ENCODE results near the gene CCDC60. TPM values are rescaled to one million over a fixed set of nuclear protein-coding genes. Genes with fewer than 3 reads are reported as not detected.

Gene CCDC60
- total RNA-seq, 1 experiment from 2014 or later: not detected

DNA sequence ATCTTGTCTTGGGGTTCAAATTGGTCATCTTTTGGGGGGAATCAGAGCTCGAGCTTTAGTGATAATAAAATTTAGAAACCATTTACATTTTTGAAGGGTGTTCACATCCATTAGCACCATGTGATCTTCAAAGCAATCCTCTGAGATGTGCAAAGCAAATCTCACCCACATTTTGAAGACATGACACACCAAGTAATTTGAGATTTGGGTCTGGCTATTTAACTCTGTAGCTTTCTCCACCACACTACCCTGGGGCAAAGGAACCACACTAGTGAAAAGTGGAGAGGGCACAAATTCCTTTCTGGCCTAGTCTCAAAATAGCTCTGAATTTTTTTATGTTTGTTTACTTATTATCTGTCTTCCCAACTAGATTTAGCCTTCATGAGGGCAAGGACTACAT is 212.5 kb downstream of the CCDC60 start:
- TF ChIP-seq EZH2phosphoT487 (IDR thresholded peaks at IDR 0.05; ENCODE audit: borderline replicate concordance) (no peak), POLR2A (IDR thresholded peaks at IDR 0.05; ENCODE audit: borderline replicate concordance, extremely low read depth, insufficient read depth, insufficient read length) (no peak), SRF (IDR thresholded peaks at IDR 0.05; ENCODE audit: low read depth) (no peak), POLR2AphosphoS5 (IDR thresholded peaks at IDR 0.05; ENCODE audit: low read depth, low read length) (no peak), JUND (IDR thresholded peaks at IDR 0.05) (no peak), EZH2 (IDR thresholded peaks at IDR 0.05) (no peak), CBX3 (IDR thresholded peaks at IDR 0.05; ENCODE audit: low read depth) (no peak), SIN3A (IDR thresholded peaks at IDR 0.05; ENCODE audit: low read depth) (no peak), TCF7L2 (IDR thresholded peaks at IDR 0.05; ENCODE audit: borderline replicate concordance, extremely low read depth, insufficient read depth, insufficient read length) (no peak), ELF1 (IDR thresholded peaks at IDR 0.05; ENCODE audit: borderline replicate concordance, low read depth) (no peak)
- Histone ChIP-seq H3K9me2 (ENCODE audit: insufficient read depth) (no peaks in the 10 kb centered on the region), H3K36me3 (ENCODE audit: control insufficient read depth in 1 of 2, insufficient read depth in 2 of 2, low read length in 2 of 2) (no peaks in the 10 kb centered on the region), H3K27me3 (ENCODE audit: insufficient read depth, low read length) (peaks cover 63% of the 10 kb centered on the region), H3K79me2 (ENCODE audit: insufficient read depth, low read length) (no peaks in the 10 kb centered on the region), H3K4me1 (ENCODE audit: control insufficient read depth in 1 of 2, insufficient read depth in 2 of 2, low read length in 2 of 2) (no peaks in the 10 kb centered on the region), H3K9ac (ENCODE audit: low read length) (no peak overlapping the region), H3K27ac (ENCODE audit: low read depth, low read length) (no peak overlapping the region), H2AFZ (ENCODE audit: low read depth, low read length, poor library complexity, severe bottlenecking) (no peak overlapping the region), H3K4me3 (replicated peaks in 1 of 2; ENCODE audit: low read depth in 1 of 2, low read length in 2 of 2) (no peak overlapping the region), H3K4me2 (ENCODE audit: low read length) (no peak overlapping the region), H4K20me1 (ENCODE audit: insufficient read depth) (no peaks in the 10 kb centered on the region), H3K9me3 (ENCODE audit: control insufficient read depth in 1 of 2, insufficient read depth in 1 of 2, low read depth in 1 of 2, low read length in 2 of 2) (no peaks in the 10 kb centered on the region)
- DNase-seq (ENCODE audit: low read depth, low spot score): no peak
- POLR2A ChIA-PET: no interaction called here
- RAD21 ChIA-PET (ENCODE audit: low non-redundant PET in 1 of 2, low total read pairs in 2 of 2, uncharacterized antibody in 2 of 2, unreplicated experiment in 2 of 2): no interaction called here
- no TSS peak for BruUV-seq (replicated peaks)
- intact Hi-C loops (cut with micrococcal nuclease): loop anchor here (5.0 to 10.0 kb wide), 3 partner anchors 432 to 1140 kb away; no protein-coding TSS in a partner anchor
- CTCF ChIA-PET: interaction anchor here (4.0 kb wide), 1 partner anchor 102 kb away, joined by 30 read pairs; no protein-coding TSS in a partner anchor
- ATAC-seq: no peak

- H3K4me3 ChIP-seq (replicated peaks in 1 of 2; ENCODE audit: low read depth in 1 of 2, low read length in 2 of 2): no peak overlapping the region
- ChIA-PET CTCF (no interaction called here), POLR2A (no interaction called here), RAD21 (ENCODE audit: low non-redundant PET in 1 of 2, low total read pairs in 2 of 2, uncharacterized antibody in 2 of 2, unreplicated experiment in 2 of 2) (no interaction called here)
- H4K20me1 ChIP-seq (ENCODE audit: insufficient read depth): no peaks in the 10 kb centered on the region
- no peak for ATAC-seq
- H2AFZ ChIP-seq (ENCODE audit: low read depth, low read length, poor library complexity, severe bottlenecking): no peak overlapping the region
- peaks cover 26% of the 10 kb centered on the region for H3K27me3 ChIP-seq (ENCODE audit: insufficient read depth, low read length)
- H3K79me2 ChIP-seq (ENCODE audit: insufficient read depth, low read length): no peaks in the 10 kb centered on the region
- no peak overlapping the region for H3K4me2 ChIP-seq (ENCODE audit: low read length)
- no peaks in the 10 kb centered on the region for H3K36me3 ChIP-seq (ENCODE audit: control insufficient read depth in 1 of 2, insufficient read depth in 2 of 2, low read length in 2 of 2)
- no peaks in the 10 kb centered on the region for H3K9me3 ChIP-seq (ENCODE audit: control insufficient read depth in 1 of 2, insufficient read depth in 1 of 2, low read depth in 1 of 2, low read length in 2 of 2)
- no peaks in the 10 kb centered on the region for H3K9me2 ChIP-seq (ENCODE audit: insufficient read depth)
- DNase-seq (ENCODE audit: low read depth, low spot score): no peak
- H3K27ac ChIP-seq (ENCODE audit: low read depth, low read length): no peak overlapping the region
- intact Hi-C loops (cut with micrococcal nuclease): no loop called here
- no peak overlapping the region for H3K9ac ChIP-seq (ENCODE audit: low read length)
- BruUV-seq (replicated peaks): no TSS peak
- H3K4me1 ChIP-seq (ENCODE audit: control insufficient read depth in 1 of 2, insufficient read depth in 2 of 2, low read length in 2 of 2): no peaks in the 10 kb centered on the region
- TF ChIP-seq EZH2 (IDR thresholded peaks at IDR 0.05) (no peak), EGR1 (IDR thresholded peaks at IDR 0.05; ENCODE audit: low read depth) (no peak), ELF1 (IDR thresholded peaks at IDR 0.05; ENCODE audit: borderline replicate concordance, low read depth) (no peak), CBX3 (IDR thresholded peaks at IDR 0.05; ENCODE audit: low read depth) (no peak), SIN3A (IDR thresholded peaks at IDR 0.05; ENCODE audit: low read depth) (no peak), EZH2phosphoT487 (IDR thresholded peaks at IDR 0.05; ENCODE audit: borderline replicate concordance) (no peak), ZNF274 (IDR thresholded peaks at IDR 0.05; ENCODE audit: low read depth, low read length) (no peak), POLR2A (IDR thresholded peaks at IDR 0.05; ENCODE audit: borderline replicate concordance, extremely low read depth, insufficient read depth, insufficient read length) (no peak), SP1 (IDR thresholded peaks at IDR 0.05; ENCODE audit: low read depth) (no peak), ZFX (IDR thresholded peaks at IDR 0.05) (no peak), MAX (IDR thresholded peaks at IDR 0.05) (no peak), POLR2AphosphoS5 (IDR thresholded peaks at IDR 0.05; ENCODE audit: low read depth, low read length) (no peak), SRF (IDR thresholded peaks at IDR 0.05; ENCODE audit: low read depth) (no peak)
- TF ChIP-seq, protein P1, sequence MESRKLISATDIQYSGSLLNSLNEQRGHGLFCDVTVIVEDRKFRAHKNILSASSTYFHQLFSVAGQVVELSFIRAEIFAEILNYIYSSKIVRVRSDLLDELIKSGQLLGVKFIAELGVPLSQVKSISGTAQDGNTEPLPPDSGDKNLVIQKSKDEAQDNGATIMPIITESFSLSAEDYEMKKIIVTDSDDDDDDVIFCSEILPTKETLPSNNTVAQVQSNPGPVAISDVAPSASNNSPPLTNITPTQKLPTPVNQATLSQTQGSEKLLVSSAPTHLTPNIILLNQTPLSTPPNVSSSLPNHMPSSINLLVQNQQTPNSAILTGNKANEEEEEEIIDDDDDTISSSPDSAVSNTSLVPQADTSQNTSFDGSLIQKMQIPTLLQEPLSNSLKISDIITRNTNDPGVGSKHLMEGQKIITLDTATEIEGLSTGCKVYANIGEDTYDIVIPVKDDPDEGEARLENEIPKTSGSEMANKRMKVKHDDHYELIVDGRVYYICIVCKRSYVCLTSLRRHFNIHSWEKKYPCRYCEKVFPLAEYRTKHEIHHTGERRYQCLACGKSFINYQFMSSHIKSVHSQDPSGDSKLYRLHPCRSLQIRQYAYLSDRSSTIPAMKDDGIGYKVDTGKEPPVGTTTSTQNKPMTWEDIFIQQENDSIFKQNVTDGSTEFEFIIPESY (IDR thresholded peaks at IDR 0.05; ENCODE audit: extremely low read depth, insufficient replicate concordance, low read length): no peak
- TF ChIP-seq, protein P2, sequence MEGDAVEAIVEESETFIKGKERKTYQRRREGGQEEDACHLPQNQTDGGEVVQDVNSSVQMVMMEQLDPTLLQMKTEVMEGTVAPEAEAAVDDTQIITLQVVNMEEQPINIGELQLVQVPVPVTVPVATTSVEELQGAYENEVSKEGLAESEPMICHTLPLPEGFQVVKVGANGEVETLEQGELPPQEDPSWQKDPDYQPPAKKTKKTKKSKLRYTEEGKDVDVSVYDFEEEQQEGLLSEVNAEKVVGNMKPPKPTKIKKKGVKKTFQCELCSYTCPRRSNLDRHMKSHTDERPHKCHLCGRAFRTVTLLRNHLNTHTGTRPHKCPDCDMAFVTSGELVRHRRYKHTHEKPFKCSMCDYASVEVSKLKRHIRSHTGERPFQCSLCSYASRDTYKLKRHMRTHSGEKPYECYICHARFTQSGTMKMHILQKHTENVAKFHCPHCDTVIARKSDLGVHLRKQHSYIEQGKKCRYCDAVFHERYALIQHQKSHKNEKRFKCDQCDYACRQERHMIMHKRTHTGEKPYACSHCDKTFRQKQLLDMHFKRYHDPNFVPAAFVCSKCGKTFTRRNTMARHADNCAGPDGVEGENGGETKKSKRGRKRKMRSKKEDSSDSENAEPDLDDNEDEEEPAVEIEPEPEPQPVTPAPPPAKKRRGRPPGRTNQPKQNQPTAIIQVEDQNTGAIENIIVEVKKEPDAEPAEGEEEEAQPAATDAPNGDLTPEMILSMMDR (IDR thresholded peaks at IDR 0.05 in 2 of 3, conservative IDR thresholded peaks at IDR 0.05 in 1 of 3; ENCODE audit: borderline replicate concordance in 1 of 3, insufficient read depth in 1 of 3, low read depth in 2 of 3, low read length in 2 of 3): no peak
Measured at GRCh38 chr12:119556854-119557253, 222.3 kb downstream of the CCDC60 start.

All from HCT116 (cell line).